H9 (cell line): Measurements from ENCODE around the gene PRSS23. TPM values are rescaled to one million over a fixed set of nuclear protein-coding genes. Genes with fewer than 3 reads are reported as not detected.

Experiments used
- DNase-seq: peaks from one replicate; pipeline ENCODE4 v3.0.0-alpha.2; 2017
- H2AFZ ChIP-seq: one replicate; pipeline ENCODE4 v1.6.1; 2013; ENCODE audit warnings: mild to moderate bottlenecking, low read length, control low read depth, moderate library complexity
- H2AK5ac ChIP-seq: 2 replicates; pipeline ENCODE4 v1.6.1; 2013; ENCODE audit warnings: low read length, control low read depth, mixed read lengths; ENCODE audit not compliant: insufficient read length
- H2BK120ac ChIP-seq: one replicate; pipeline ENCODE4 v1.6.1; 2013; ENCODE audit warnings: low read depth, mild to moderate bottlenecking, low read length, control low read depth, inconsistent platforms; ENCODE audit not compliant: poor library complexity, severe bottlenecking
- H2BK12ac ChIP-seq: 2 replicates; pipeline ENCODE4 v1.6.1; 2013; ENCODE audit warnings: low read length, control low read depth, mixed read lengths, low read depth; ENCODE audit not compliant: insufficient read length
- H2BK15ac ChIP-seq: 2 replicates; pipeline ENCODE4 v1.6.1; 2013; ENCODE audit warnings: low read depth, low read length, control low read depth
- H2BK20ac ChIP-seq: one replicate; pipeline ENCODE4 v1.6.1; 2013; ENCODE audit warnings: low read depth, mild to moderate bottlenecking, low read length, control low read depth, inconsistent platforms; ENCODE audit not compliant: poor library complexity, severe bottlenecking
- H2BK5ac ChIP-seq: 2 replicates; pipeline ENCODE4 v1.6.1; 2013; ENCODE audit warnings: low read length, control low read depth, mixed read lengths; ENCODE audit not compliant: insufficient read length
- H3K14ac ChIP-seq: 2 replicates; pipeline ENCODE4 v1.6.1; 2013; ENCODE audit warnings: low read length, control low read depth; ENCODE audit not compliant: insufficient read depth
- H3K18ac ChIP-seq: 2 replicates; pipeline ENCODE4 v1.6.1; 2013; ENCODE audit warnings: low read depth, mild to moderate bottlenecking, mixed read lengths, low read length, control low read depth; ENCODE audit not compliant: insufficient read length
- H3K23ac ChIP-seq: 2 replicates; pipeline ENCODE4 v1.6.1; 2013; ENCODE audit warnings: low read length, control low read depth, mixed read lengths, low read depth; ENCODE audit not compliant: insufficient read length
- H3K23me2 ChIP-seq: 2 replicates; pipeline ENCODE4 v1.6.1; 2013; ENCODE audit warnings: low read depth, mild to moderate bottlenecking, mixed read lengths, low read length, control low read depth; ENCODE audit not compliant: insufficient read length, poor library complexity, severe bottlenecking
- H3K27ac ChIP-seq: 2 replicates; pipeline ENCODE4 v1.5.1; 2013; ENCODE audit warnings: low read length, control low read depth, mixed read lengths, low read depth; ENCODE audit not compliant: insufficient read length
- H3K27me3 ChIP-seq: 2 replicates; pipeline ENCODE4 v1.6.1; 2013; ENCODE audit warnings: low read length, control low read depth, inconsistent platforms; ENCODE audit not compliant: insufficient read depth
- H3K4ac ChIP-seq: 2 replicates; pipeline ENCODE4 v1.6.1; 2013; ENCODE audit warnings: low read depth, mild to moderate bottlenecking, control low read depth, inconsistent platforms, low read length, moderate library complexity
- H3K4me1 ChIP-seq: 2 replicates; pipeline ENCODE4 v1.6.1; 2013; ENCODE audit warnings: low read length, control low read depth, inconsistent platforms; ENCODE audit not compliant: insufficient read depth
- H3K4me2 ChIP-seq: 2 replicates; pipeline ENCODE4 v1.6.1; 2013; ENCODE audit warnings: low read length, control low read depth, mixed read lengths; ENCODE audit not compliant: insufficient read length, insufficient read depth
- H3K56ac ChIP-seq: 2 replicates; pipeline ENCODE4 v1.6.1; 2013; ENCODE audit warnings: low read depth, mild to moderate bottlenecking, mixed read lengths, low read length, control low read depth; ENCODE audit not compliant: insufficient read length
- H3K79me1 ChIP-seq: 2 replicates; pipeline ENCODE4 v1.6.1; 2013; ENCODE audit warnings: low read depth, mild to moderate bottlenecking, moderate library complexity, low read length, control low read depth, inconsistent platforms; ENCODE audit not compliant: insufficient read depth, poor library complexity, severe bottlenecking
- H3K79me2 ChIP-seq: 2 replicates; pipeline ENCODE4 v1.6.1; 2013; ENCODE audit warnings: low read length, control low read depth, inconsistent platforms; ENCODE audit not compliant: insufficient read depth
- H3K9ac ChIP-seq: 2 replicates; pipeline ENCODE4 v1.6.1; 2013; ENCODE audit warnings: low read length, control low read depth, mixed read lengths; ENCODE audit not compliant: insufficient read length; ENCODE audit errors: extremely low read depth
- H3K9me3 ChIP-seq: one replicate; pipeline ENCODE4 v1.6.1; 2013; ENCODE audit warnings: low read depth, low read length, inconsistent platforms; ENCODE audit not compliant: control insufficient read depth
- H3T11ph ChIP-seq: one replicate; pipeline ENCODE4 v1.6.1; 2013; ENCODE audit warnings: mild to moderate bottlenecking, low read length, control low read depth, inconsistent platforms
- H4K20me1 ChIP-seq: one replicate; pipeline ENCODE4 v1.6.1; 2013; ENCODE audit not compliant: control insufficient read depth, insufficient read length, insufficient read depth
- H4K5ac ChIP-seq: 2 replicates; pipeline ENCODE4 v1.6.1; 2013; ENCODE audit warnings: low read depth, mild to moderate bottlenecking, mixed read lengths, low read length, control low read depth; ENCODE audit not compliant: insufficient read length
- H4K8ac ChIP-seq: replicated peaks from 2 replicates; pipeline ENCODE4 v1.6.1; 2013; ENCODE audit warnings: low read length, control low read depth, mixed read lengths, low read depth; ENCODE audit not compliant: insufficient read length
- H4K91ac ChIP-seq: 2 replicates; pipeline ENCODE4 v1.6.1; 2013; ENCODE audit warnings: low read depth, mild to moderate bottlenecking, moderate library complexity, mixed read lengths, low read length, control low read depth; ENCODE audit not compliant: insufficient read length
- H3K27ac Mint-ChIP-seq, 3 experiments: 2 replicates in 2 of 3; 3 replicates in 1 of 3; pipeline ENCODE4 v1.8.0; 2020 to 2021; ENCODE audit warnings: mixed read lengths in 3 of 3, mild to moderate bottlenecking in 1 of 3, moderate library complexity in 1 of 3
- H3K27me3 Mint-ChIP-seq: 2 replicates; pipeline ENCODE4 v1.8.0; 2021; ENCODE audit warnings: low read depth, mild to moderate bottlenecking, moderate library complexity, mixed read lengths
- H3K36me3 Mint-ChIP-seq, 3 experiments: 2 replicates in 2 of 3; 3 replicates in 1 of 3; pipeline ENCODE4 v1.8.0; 2020 to 2021; ENCODE audit warnings: low read depth in 3 of 3, mixed read lengths in 3 of 3; ENCODE audit not compliant: insufficient read depth in 1 of 3
- H3K4me1 Mint-ChIP-seq, 2 experiments: 2 replicates each; pipeline ENCODE4 v1.8.0; 2020; ENCODE audit warnings: mixed read lengths in 2 of 2
- H3K4me3 Mint-ChIP-seq, 2 experiments: 2 replicates in 1 of 2; 3 replicates in 1 of 2; pipeline ENCODE4 v1.8.0; 2020 to 2021; ENCODE audit warnings: mild to moderate bottlenecking in 2 of 2, mixed read lengths in 2 of 2, moderate library complexity in 1 of 2
- H3K9me3 Mint-ChIP-seq, 2 experiments: 2 replicates in 1 of 2; 3 replicates in 1 of 2; pipeline ENCODE4 v1.8.0; 2020; ENCODE audit warnings: mild to moderate bottlenecking in 2 of 2, mixed read lengths in 2 of 2, moderate library complexity in 1 of 2
- WGBS: extraction: QIAGEN DNeasy Blood & Tissue Kit; methylation state at CpG from one replicate; pipeline ENCODE4 v1.1.7; 2013; ENCODE audit warnings: missing lambda C conversion rate, low lambda C conversion rate, mixed read lengths; ENCODE audit not compliant: insufficient read length; ENCODE audit errors: extremely low coverage; 5-methylcytosine and 5-hydroxymethylcytosine counted together
- total RNA-seq: library from RNA; stranded (reverse); gene quantifications from 2 replicates; pipeline ENCODE4 v1.2.1, GENCODE V29; 2021
- TF ChIP-seq, protein P1 (sequence below): fragments of 200-600 bp; sonication (generic); conservative IDR thresholded peaks from 3 replicates; pipeline ENCODE4 v1.8.0; 2021; ENCODE audit warnings: antibody characterized with exemption, mild to moderate bottlenecking

Gene PRSS23
- total RNA-seq, 1 experiment from 2014 or later: 6.9 TPM

DNA sequence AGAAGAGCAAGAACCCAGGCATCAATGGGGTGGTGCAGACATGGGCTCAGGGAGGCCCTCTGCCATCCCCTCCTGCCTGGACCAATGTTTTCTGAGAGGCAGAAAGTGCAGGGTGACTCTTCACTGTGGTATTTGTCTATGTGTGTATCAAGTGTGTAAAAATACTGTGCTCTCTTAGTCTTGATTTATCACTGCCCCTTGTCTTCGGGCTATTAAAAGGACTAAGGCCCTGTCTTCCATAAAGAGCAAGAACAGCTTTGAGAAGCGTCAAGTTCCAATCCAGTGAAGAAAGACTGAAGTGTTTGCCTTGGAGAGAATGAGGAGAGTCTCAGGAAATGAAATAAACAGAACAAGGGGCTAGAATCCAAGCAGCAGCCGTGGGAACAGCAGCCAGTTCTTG, 14.4 kb downstream of the PRSS23 start:
- Histone ChIP-seq H2AK5ac (no peak overlapping the region), H3K14ac (no peak overlapping the region), H3K4me2 (no peak overlapping the region), H3K27ac (no peak overlapping the region), H4K8ac (no peak overlapping the region), H2BK120ac (no peak overlapping the region), H3K79me1 (no peaks in the 10 kb centered on the region), H3K4ac (no peak overlapping the region), H3K79me2 (no peaks in the 10 kb centered on the region), H2BK12ac (no peak overlapping the region), H4K5ac (no peak overlapping the region), H3K27me3 (no peaks in the 10 kb centered on the region), H3K9me3 (no peaks in the 10 kb centered on the region), H3K18ac (no peak overlapping the region), H2AFZ (no peak overlapping the region), H3K23me2 (no peaks in the 10 kb centered on the region), H2BK15ac (no peak overlapping the region), H2BK5ac (no peak overlapping the region), H2BK20ac (no peak overlapping the region), H3K56ac (no peak overlapping the region), H3K23ac (no peak overlapping the region), H3T11ph (no peak overlapping the region), H3K4me1 (no peaks in the 10 kb centered on the region; the same call in 1 of the 2 replicates), H4K91ac (no peak overlapping the region), H3K9ac (no peak overlapping the region), H4K20me1 (no peaks in the 10 kb centered on the region)
- Mint-ChIP-seq H3K36me3 (no peaks in the 10 kb centered on the region), H3K4me3 (no peak overlapping the region), H3K4me1 (peaks cover 26 to 29% of the 10 kb centered on the region in 2 experiments), H3K27ac (no peak overlapping the region), H3K9me3 (no peaks in the 10 kb centered on the region), H3K27me3 (no peaks in the 10 kb centered on the region)
- no CpG with 5 or more reads among the region's 3 CpGs for WGBS
- TF ChIP-seq, protein P1, sequence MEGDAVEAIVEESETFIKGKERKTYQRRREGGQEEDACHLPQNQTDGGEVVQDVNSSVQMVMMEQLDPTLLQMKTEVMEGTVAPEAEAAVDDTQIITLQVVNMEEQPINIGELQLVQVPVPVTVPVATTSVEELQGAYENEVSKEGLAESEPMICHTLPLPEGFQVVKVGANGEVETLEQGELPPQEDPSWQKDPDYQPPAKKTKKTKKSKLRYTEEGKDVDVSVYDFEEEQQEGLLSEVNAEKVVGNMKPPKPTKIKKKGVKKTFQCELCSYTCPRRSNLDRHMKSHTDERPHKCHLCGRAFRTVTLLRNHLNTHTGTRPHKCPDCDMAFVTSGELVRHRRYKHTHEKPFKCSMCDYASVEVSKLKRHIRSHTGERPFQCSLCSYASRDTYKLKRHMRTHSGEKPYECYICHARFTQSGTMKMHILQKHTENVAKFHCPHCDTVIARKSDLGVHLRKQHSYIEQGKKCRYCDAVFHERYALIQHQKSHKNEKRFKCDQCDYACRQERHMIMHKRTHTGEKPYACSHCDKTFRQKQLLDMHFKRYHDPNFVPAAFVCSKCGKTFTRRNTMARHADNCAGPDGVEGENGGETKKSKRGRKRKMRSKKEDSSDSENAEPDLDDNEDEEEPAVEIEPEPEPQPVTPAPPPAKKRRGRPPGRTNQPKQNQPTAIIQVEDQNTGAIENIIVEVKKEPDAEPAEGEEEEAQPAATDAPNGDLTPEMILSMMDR: no peak
- DNase-seq: no peak
